Natural killer cell (primary cell): ENCODE data around the gene UBE4B. TPM values are rescaled to one million over a fixed set of nuclear protein-coding genes. Genes with fewer than 3 reads are reported as not detected.

Experiments used
- ATAC-seq, 3 donors: fragments of 150-1000 bp in 2 of 3; fragments of 200-7000 bp in 1 of 3; cut with Tn5 transposase; 1 replicate in 1 of 3; 2 replicates in 2 of 3; pipeline ENCODE4 v1.10.0; 2021; ENCODE audit warnings: mild to moderate bottlenecking in 2 of 3, moderate library complexity in 2 of 3
- DNase-seq, 2 donors: peaks; one replicate each; pipeline versions ENCODE4 v3.0.0 to v3.0.0-alpha.2; 2013 to 2021; ENCODE audit warnings: mixed read lengths in 1 of 2
- H3K27ac ChIP-seq: one replicate; pipeline ENCODE4 v1.5.1; 2013; ENCODE audit warnings: mild to moderate bottlenecking, low read length
- H3K27me3 ChIP-seq: one replicate; pipeline ENCODE4 v1.6.1; 2013; ENCODE audit warnings: low read length; ENCODE audit not compliant: control insufficient read depth, insufficient read depth
- H3K36me3 ChIP-seq: one replicate; pipeline ENCODE4 v1.6.1; 2013; ENCODE audit warnings: low read length; ENCODE audit not compliant: control insufficient read depth, insufficient read depth
- H3K4me1 ChIP-seq: one replicate; pipeline ENCODE4 v1.6.1; 2013; ENCODE audit warnings: low read length; ENCODE audit not compliant: control insufficient read depth, insufficient read depth
- H3K4me3 ChIP-seq: one replicate; pipeline ENCODE4 v1.5.1; 2013; ENCODE audit warnings: low read length
- H3K9me3 ChIP-seq: one replicate; pipeline ENCODE4 v1.6.1; 2013; ENCODE audit warnings: low read length; ENCODE audit not compliant: control insufficient read depth, insufficient read depth
- H3K27ac Mint-ChIP-seq, 2 donors: one replicate each; pipeline ENCODE4 v1.8.0; 2022; ENCODE audit warnings: mild to moderate bottlenecking in 2 of 2, mixed read lengths in 2 of 2, moderate library complexity in 1 of 2
- H3K27me3 Mint-ChIP-seq, 2 donors: one replicate each; pipeline ENCODE4 v1.8.0; 2022; ENCODE audit warnings: low read depth in 2 of 2, mixed read lengths in 2 of 2
- H3K36me3 Mint-ChIP-seq: one replicate; pipeline ENCODE4 v1.8.0; 2022; ENCODE audit warnings: mixed read lengths
- H3K4me1 Mint-ChIP-seq, 2 donors: one replicate each; pipeline ENCODE4 v1.8.0; 2022; ENCODE audit warnings: mixed read lengths in 2 of 2
- H3K4me3 Mint-ChIP-seq: one replicate; pipeline ENCODE4 v1.8.0; 2022; ENCODE audit warnings: mild to moderate bottlenecking, moderate library complexity, mixed read lengths
- H3K9me3 Mint-ChIP-seq, 2 donors: one replicate each; pipeline ENCODE4 v1.8.0; 2022; ENCODE audit warnings: mixed read lengths in 2 of 2
- WGBS: methylation state at CpG from one replicate; pipeline ENCODE4 v1.1.7; 2013; ENCODE audit warnings: missing lambda C conversion rate; ENCODE audit not compliant: insufficient coverage; 5-methylcytosine and 5-hydroxymethylcytosine counted together
- intact Hi-C: fragments of 100-400 bp; cut with micrococcal nuclease; formaldehyde crosslinking; loops from one replicate; pipeline ENCODE4 v1.14.2; 2022
- total RNA-seq, 4 donors: library from RNA; stranded (reverse); fragments of 120-200 nt in 1 of 4; gene quantifications; one replicate each; pipeline versions ENCODE4 v1.2.3 to v1.2.4, GENCODE V29; 2013 to 2022
- TF ChIP-seq, protein P1 (sequence below): fragments of 200-600 bp; IDR thresholded peaks from one replicate; pipeline ENCODE4 v1.8.0; 2022; ENCODE audit warnings: antibody characterized with exemption

Gene UBE4B
- total RNA-seq, 3 donors from 2014 or later (not counting 1 experiment from before 2014, with no cell fraction given), result 37.0 to 48.0 (median 41.4) TPM

- intact Hi-C loops, result no loop called here
- H3K27ac Mint-ChIP-seq, result no peak overlapping the region
- DNase-seq (peak in 1 of 2 donors; percentile 30), ATAC-seq (no peak)
- H3K9me3 Mint-ChIP-seq, result no peaks in the 10 kb centered on the region
- no peaks in the 10 kb centered on the region for H3K4me1 Mint-ChIP-seq
- TF ChIP-seq, protein P1, sequence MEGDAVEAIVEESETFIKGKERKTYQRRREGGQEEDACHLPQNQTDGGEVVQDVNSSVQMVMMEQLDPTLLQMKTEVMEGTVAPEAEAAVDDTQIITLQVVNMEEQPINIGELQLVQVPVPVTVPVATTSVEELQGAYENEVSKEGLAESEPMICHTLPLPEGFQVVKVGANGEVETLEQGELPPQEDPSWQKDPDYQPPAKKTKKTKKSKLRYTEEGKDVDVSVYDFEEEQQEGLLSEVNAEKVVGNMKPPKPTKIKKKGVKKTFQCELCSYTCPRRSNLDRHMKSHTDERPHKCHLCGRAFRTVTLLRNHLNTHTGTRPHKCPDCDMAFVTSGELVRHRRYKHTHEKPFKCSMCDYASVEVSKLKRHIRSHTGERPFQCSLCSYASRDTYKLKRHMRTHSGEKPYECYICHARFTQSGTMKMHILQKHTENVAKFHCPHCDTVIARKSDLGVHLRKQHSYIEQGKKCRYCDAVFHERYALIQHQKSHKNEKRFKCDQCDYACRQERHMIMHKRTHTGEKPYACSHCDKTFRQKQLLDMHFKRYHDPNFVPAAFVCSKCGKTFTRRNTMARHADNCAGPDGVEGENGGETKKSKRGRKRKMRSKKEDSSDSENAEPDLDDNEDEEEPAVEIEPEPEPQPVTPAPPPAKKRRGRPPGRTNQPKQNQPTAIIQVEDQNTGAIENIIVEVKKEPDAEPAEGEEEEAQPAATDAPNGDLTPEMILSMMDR, result peak; percentile 18
- H3K4me3 Mint-ChIP-seq, result no peak overlapping the region
- no peaks in the 10 kb centered on the region for H3K27me3 Mint-ChIP-seq
- 96% methylated on average over 8 of the region's 8 CpGs for WGBS
- Histone ChIP-seq H3K27ac (no peak overlapping the region), H3K4me1 (no peaks in the 10 kb centered on the region), H3K4me3 (no peak overlapping the region), H3K27me3 (no peaks in the 10 kb centered on the region), H3K36me3 (peaks cover 22% of the 10 kb centered on the region), H3K9me3 (no peaks in the 10 kb centered on the region)
- no peaks in the 10 kb centered on the region for H3K36me3 Mint-ChIP-seq
These were observed 120.0 kb downstream of the UBE4B start for GRCh38 chr1:10152709-10153284.

GRCh38 chr1:10155087-10155712 lies 122.4 kb downstream of the UBE4B start:
- intact Hi-C loops, result no loop called here
- Histone ChIP-seq H3K27ac (no peak overlapping the region), H3K27me3 (no peaks in the 10 kb centered on the region), H3K4me1 (no peaks in the 10 kb centered on the region), H3K36me3 (peaks cover 22% of the 10 kb centered on the region), H3K4me3 (no peak overlapping the region), H3K9me3 (no peaks in the 10 kb centered on the region)
- H3K4me3 Mint-ChIP-seq, result no peak overlapping the region
- WGBS, result 94% methylated on average over 4 of the region's 4 CpGs
- H3K27ac Mint-ChIP-seq, result no peak overlapping the region
- no peaks in the 10 kb centered on the region for H3K27me3 Mint-ChIP-seq
- DNase-seq (no peak), ATAC-seq (no peak)
- H3K36me3 Mint-ChIP-seq, result no peaks in the 10 kb centered on the region
- TF ChIP-seq, protein P1, result no peak
- no peaks in the 10 kb centered on the region for H3K9me3 Mint-ChIP-seq
- no peaks in the 10 kb centered on the region for H3K4me1 Mint-ChIP-seq

DNA sequence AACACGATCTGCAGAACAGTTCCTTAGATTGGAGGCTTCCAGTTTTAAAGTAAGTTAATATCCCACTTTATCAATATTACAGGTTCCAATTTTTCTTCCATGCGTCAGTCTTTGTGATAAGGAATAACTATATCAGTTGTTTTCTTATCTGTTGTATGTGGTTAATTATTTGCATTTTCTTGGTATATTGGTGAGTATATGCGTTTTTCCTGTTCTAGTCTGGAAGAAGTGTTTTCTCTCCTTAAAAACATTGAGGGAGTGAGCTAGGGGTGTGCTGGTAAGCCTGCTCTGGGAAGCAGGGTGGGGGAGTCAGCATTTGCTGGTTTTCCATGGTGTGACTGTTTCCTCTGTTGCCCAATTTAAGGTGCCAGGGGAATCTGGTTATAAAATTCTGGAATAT lies 127.4 kb downstream of the UBE4B start:
- intact Hi-C loops, result no loop called here
- H3K9me3 Mint-ChIP-seq, result no peaks in the 10 kb centered on the region
- H3K27ac Mint-ChIP-seq, result no peak overlapping the region
- Histone ChIP-seq H3K4me3 (no peak overlapping the region), H3K27me3 (no peaks in the 10 kb centered on the region), H3K4me1 (no peaks in the 10 kb centered on the region), H3K27ac (no peak overlapping the region), H3K36me3 (peaks cover 32% of the 10 kb centered on the region), H3K9me3 (no peaks in the 10 kb centered on the region)
- 94% methylated on average over 2 of the region's 3 CpGs for WGBS
- H3K4me1 Mint-ChIP-seq, result no peaks in the 10 kb centered on the region
- ATAC-seq (no peak), DNase-seq (no peak)
- no peak overlapping the region for H3K4me3 Mint-ChIP-seq
- TF ChIP-seq, protein P1, result no peak
- H3K27me3 Mint-ChIP-seq, result no peaks in the 10 kb centered on the region
- H3K36me3 Mint-ChIP-seq, result peaks cover 6% of the 10 kb centered on the region
